ENCODE results near the gene STKLD1.

DNA sequence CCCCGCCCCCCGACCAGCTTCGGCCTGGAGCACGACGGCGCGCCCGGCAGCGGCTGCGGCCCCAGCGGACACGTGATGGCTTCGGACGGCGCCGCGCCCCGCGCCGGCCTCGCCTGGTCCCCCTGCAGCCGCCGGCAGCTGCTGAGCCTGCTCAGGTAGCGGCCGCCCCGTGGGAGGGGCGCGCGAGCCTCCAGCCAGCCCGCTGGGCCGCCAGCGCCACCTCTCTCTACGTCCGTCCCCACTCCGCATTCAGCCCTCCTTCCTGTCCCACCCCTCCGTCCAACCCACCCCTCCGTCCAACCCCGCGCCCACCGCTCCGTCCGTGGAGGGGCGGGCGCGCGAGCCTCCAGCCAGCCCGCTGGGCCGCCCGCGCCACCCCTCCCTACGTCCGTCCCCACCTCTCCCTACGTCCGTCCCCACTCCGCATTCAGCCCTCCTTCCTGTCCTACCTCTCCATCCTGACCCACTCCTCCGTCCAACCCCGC lies 52.5 kb downstream of the STKLD1 start:
- TF ChIP-seq, protein P1, sequence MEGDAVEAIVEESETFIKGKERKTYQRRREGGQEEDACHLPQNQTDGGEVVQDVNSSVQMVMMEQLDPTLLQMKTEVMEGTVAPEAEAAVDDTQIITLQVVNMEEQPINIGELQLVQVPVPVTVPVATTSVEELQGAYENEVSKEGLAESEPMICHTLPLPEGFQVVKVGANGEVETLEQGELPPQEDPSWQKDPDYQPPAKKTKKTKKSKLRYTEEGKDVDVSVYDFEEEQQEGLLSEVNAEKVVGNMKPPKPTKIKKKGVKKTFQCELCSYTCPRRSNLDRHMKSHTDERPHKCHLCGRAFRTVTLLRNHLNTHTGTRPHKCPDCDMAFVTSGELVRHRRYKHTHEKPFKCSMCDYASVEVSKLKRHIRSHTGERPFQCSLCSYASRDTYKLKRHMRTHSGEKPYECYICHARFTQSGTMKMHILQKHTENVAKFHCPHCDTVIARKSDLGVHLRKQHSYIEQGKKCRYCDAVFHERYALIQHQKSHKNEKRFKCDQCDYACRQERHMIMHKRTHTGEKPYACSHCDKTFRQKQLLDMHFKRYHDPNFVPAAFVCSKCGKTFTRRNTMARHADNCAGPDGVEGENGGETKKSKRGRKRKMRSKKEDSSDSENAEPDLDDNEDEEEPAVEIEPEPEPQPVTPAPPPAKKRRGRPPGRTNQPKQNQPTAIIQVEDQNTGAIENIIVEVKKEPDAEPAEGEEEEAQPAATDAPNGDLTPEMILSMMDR (IDR thresholded peaks at IDR 0.05), result no peak
- TF ChIP-seq EP300 (IDR thresholded peaks at IDR 0.05; ENCODE audit: low read depth) (no peak), POLR2AphosphoS5 (IDR thresholded peaks at IDR 0.05) (no peak), POLR2A (IDR thresholded peaks at IDR 0.05) (no peak)
